Measurements from ENCODE around the gene ATP5PD. TPM values are rescaled to one million over a fixed set of nuclear protein-coding genes. Genes with fewer than 3 reads are reported as not detected.

The ATP5PD gene
- total and polyA plus RNA-seq, 2 of the 13 experiments (the other 11 are each of a cell fraction or from before 2014, with no cell fraction given): 158 to 428 TPM

- peak; percentile 94; the same call in 1 of the 2 replicates for TF ChIP-seq RERE (CRISPR knock-in tag; IDR thresholded peaks at IDR 0.05; ENCODE audit: low read depth)
- TF ChIP-seq ZNF547 (CRISPR knock-in tag; IDR thresholded peaks at IDR 0.05): peak; percentile 77; the same call in 1 of the 2 replicates
- TF ChIP-seq SP5 (CRISPR knock-in tag; IDR thresholded peaks at IDR 0.05; ENCODE audit: borderline replicate concordance, low read depth): peak; percentile 100
- TF ChIP-seq DRAP1 (CRISPR knock-in tag; IDR thresholded peaks at IDR 0.05): 0 out of 2 replicates have a peak, but pooled peaks have one; percentile 19
- TF ChIP-seq MEF2D (CRISPR knock-in tag; IDR thresholded peaks at IDR 0.05): 0 out of 2 replicates have a peak, but pooled peaks have one; percentile 59
- TF ChIP-seq POGZ (CRISPR knock-in tag; IDR thresholded peaks at IDR 0.05): peak; percentile 30; the same call in 1 of the 2 replicates
- TF ChIP-seq ZNF343 (CRISPR knock-in tag; IDR thresholded peaks at IDR 0.05): peak; percentile 95
- peak; percentile 59; the same call in 1 of the 2 replicates for TF ChIP-seq SKIL (CRISPR knock-in tag; IDR thresholded peaks at IDR 0.05; ENCODE audit: borderline replicate concordance)
- peak; percentile 72 for TF ChIP-seq SAP130 (CRISPR knock-in tag; IDR thresholded peaks at IDR 0.05; ENCODE audit: low read depth)
- TF ChIP-seq CEBPB (IDR thresholded peaks at IDR 0.05; ENCODE audit: borderline replicate concordance, low read depth, low read length): no peak
- TF ChIP-seq HNF4A (CRISPR knock-in tag; IDR thresholded peaks at IDR 0.05): peak; percentile 88
- TF ChIP-seq RFXANK (CRISPR knock-in tag; IDR thresholded peaks at IDR 0.05): no peak
- TF ChIP-seq ASH2L (IDR thresholded peaks at IDR 0.05; ENCODE audit: insufficient read length, low read depth, low read length): no peak
- TF ChIP-seq ISL2 (CRISPR knock-in tag; IDR thresholded peaks at IDR 0.05): peak; percentile 73
- TF ChIP-seq ZNF660 (CRISPR knock-in tag; IDR thresholded peaks at IDR 0.05; ENCODE audit: borderline replicate concordance, low read depth): no peak
- no peak for TF ChIP-seq PLRG1 (conservative IDR thresholded peaks at IDR 0.05)
- TF ChIP-seq ZNF138 (CRISPR knock-in tag; IDR thresholded peaks at IDR 0.05; ENCODE audit: low read depth): no peak; the same call in 1 of the 2 replicates
- TF ChIP-seq FOXP1 (IDR thresholded peaks at IDR 0.05): no peak
- peak; percentile 68; the same call in 1 of the 2 replicates for TF ChIP-seq FOXP1 (CRISPR knock-in tag; IDR thresholded peaks at IDR 0.05)
- TF ChIP-seq ZNF225 (CRISPR knock-in tag; IDR thresholded peaks at IDR 0.05): peak; percentile 50; the same call in 1 of the 2 replicates
- no peak for TF ChIP-seq ZNF282 (IDR thresholded peaks at IDR 0.05; ENCODE audit: partially characterized antibody)
Measured at GRCh38 chr17:75090871-75091854, 44.4 kb upstream of the ATP5PD start (continued).
